AG04450 (cell line): ENCODE measurements around the gene CIRBP. TPM values are rescaled to one million over a fixed set of nuclear protein-coding genes. Genes with fewer than 3 reads are reported as not detected.
A peak's percentile ranks its signal among the peaks of the same experiment; 100 is the strongest.

ENCODE experiments used
- CTCF ChIA-PET: fragments of 300-600, 350-600 bp; formaldehyde crosslinking; extraction: SDS; loops from one replicate; lab custom pipeline; 2022; ENCODE audit warnings: antibody characterized with exemption, inconsistent platforms; lab: Charles Lee
- POLR2A ChIA-PET: fragments of 350-600 bp; formaldehyde crosslinking; extraction: SDS; loops from one replicate; lab custom pipeline; 2021; ENCODE audit warnings: antibody characterized with exemption, inconsistent platforms; lab: Yijun Ruan, JAX
- DNase-seq: peaks from one replicate; pipeline ENCODE4 v3.0.0-alpha.2; 2011; ENCODE audit warnings: low read depth, low spot score
- H3K27ac ChIP-seq: one replicate; pipeline ENCODE4 v1.5.1; 2012; ENCODE audit warnings: low read depth, low read length, control low read depth
- H3K27me3 ChIP-seq: one replicate; pipeline ENCODE4 v1.6.0; 2012; ENCODE audit warnings: low read length; ENCODE audit not compliant: control insufficient read depth, insufficient read depth
- H3K4me3 ChIP-seq: 2 replicates; pipeline ENCODE4 v1.5.1; 2011; ENCODE audit warnings: mild to moderate bottlenecking, low read depth, low read length, control low read depth
- H3K9me3 ChIP-seq: 2 replicates; pipeline ENCODE4 v1.5.1; 2012; ENCODE audit warnings: low read length; ENCODE audit not compliant: control insufficient read depth, insufficient read depth
- polyA plus RNA-seq: library from polyadenylated mRNA; depleted of rRNA; stranded (reverse); fragments of >200 nt; gene quantifications from 2 replicates; pipeline ENCODE4 v1.2.3, GENCODE V29; 2011
- TF ChIP-seq, protein P1 (sequence below): IDR thresholded peaks from 2 replicates; pipeline ENCODE4 v1.5.1; 2011; ENCODE audit warnings: low read depth, low read length, control low read depth, inconsistent platforms

Gene CIRBP
- polyA plus RNA-seq, 1 experiment, result 269 TPM

DNA sequence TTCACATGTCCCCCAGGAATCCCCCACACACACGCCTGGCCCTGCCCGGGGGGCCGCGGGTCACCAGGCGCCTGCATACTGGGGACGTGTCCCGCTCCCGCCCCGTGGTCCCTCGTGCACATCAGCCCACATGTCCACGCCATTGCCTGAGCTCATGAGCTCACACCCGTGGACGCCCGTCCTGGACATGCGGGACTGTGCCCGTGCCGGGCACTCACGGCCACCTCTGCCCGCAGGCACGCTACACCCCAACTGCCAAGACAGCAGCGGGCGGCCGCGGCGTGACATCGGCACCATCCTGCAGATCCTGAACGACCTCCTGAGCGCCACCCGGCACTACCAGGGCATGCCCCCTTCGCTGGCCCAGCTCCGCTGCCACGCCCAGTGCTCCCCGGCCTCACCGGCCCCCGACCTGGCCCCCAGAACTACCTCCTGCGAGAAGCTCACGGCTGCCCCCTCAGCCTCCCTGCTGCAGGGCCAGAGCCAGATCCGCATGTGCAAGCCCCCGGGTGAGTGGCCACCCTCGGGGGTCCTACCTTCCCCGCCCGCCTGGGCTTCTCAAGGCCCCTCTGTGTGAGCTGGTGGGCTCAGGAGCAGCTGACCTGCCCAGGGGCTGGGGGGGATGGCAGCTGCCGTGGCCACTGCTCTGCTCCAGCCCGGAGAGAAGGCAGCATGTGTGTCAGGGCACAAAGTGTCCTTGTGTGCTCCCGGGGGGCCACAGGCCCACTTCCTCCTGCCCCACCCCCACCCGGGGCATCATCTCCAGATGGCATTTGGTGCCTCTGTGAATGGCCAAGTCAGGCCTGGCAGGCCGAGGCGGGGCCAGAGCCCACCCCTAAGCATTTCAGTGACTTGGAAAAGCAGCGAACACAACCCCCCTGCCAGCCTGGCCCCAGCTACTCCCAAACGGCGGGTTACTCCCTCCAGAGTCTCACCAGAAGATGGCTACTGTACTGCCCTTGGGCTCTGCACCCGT, 13.7 kb upstream of the CIRBP start:
- H3K27ac ChIP-seq, result peak overlapping the region; percentile 73
- DNase-seq, result no peak

DNA sequence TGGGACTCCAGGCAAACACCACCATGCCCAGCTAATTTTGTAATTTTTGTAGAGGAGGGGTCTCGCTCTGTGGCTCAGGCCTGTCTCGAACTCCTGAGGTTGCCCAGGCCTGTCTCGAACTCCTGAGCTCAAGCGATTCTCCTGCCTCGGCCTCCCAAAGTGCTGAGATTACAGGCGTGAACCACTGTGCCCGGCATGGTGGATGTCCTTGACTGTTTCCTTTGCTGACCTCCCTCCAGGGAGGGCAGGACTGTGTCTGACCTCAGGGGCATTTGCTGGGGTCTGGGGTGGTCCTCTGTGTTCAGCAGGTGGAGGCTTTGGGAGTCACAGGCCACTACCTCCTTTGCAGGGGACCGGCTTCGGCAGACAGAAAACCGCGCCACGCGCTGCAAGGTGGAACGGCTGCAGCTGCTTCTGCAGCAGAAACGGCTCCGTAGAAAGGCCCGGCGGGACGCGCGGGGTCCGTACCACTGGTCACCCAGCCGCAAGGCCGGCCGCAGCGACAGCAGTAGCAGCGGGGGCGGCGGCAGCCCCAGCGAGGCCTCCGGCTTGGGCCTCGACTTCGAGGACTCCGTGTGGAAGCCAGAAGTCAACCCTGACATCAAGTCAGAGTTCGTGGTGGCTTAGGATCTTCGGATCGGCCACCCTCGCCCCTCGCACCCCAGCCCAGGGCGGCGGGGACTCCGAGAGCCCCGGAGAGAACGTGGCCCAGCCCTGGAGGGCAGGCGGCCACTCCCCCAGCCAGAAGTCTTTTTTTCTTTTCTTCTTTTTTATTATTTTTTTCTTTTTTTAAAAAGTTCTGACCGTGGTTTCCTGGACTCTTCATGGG, 12.3 kb upstream of the CIRBP start:
- ChIA-PET POLR2A (interaction anchor here (0.8 to 7.4 kb wide), 2 partner anchors 8 to 10 kb away, joined by 4 to 241 read pairs; partner anchors contain the start of gene CIRBP), CTCF (interaction anchor here (2.4 to 3.1 kb wide), 2 partner anchors 9 to 12 kb away, joined by 13 to 16 read pairs; no protein-coding TSS in a partner anchor)
- Histone ChIP-seq H3K9me3 (no peaks in the 10 kb centered on the region; the same call in 1 of the 2 replicates), H3K27ac (peak overlapping the region; percentile 68), H3K27me3 (no peaks in the 10 kb centered on the region), H3K4me3 (no peak overlapping the region)
- TF ChIP-seq, protein P1, sequence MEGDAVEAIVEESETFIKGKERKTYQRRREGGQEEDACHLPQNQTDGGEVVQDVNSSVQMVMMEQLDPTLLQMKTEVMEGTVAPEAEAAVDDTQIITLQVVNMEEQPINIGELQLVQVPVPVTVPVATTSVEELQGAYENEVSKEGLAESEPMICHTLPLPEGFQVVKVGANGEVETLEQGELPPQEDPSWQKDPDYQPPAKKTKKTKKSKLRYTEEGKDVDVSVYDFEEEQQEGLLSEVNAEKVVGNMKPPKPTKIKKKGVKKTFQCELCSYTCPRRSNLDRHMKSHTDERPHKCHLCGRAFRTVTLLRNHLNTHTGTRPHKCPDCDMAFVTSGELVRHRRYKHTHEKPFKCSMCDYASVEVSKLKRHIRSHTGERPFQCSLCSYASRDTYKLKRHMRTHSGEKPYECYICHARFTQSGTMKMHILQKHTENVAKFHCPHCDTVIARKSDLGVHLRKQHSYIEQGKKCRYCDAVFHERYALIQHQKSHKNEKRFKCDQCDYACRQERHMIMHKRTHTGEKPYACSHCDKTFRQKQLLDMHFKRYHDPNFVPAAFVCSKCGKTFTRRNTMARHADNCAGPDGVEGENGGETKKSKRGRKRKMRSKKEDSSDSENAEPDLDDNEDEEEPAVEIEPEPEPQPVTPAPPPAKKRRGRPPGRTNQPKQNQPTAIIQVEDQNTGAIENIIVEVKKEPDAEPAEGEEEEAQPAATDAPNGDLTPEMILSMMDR, result no peak
- DNase-seq, result no peak

More for the DNA sequence above, 13.7 kb upstream of the CIRBP start:
- no peak overlapping the region for H3K4me3 ChIP-seq
- TF ChIP-seq, protein P1, result no peak
- ChIA-PET POLR2A (interaction anchor here (0.6 to 7.4 kb wide), 2 partner anchors 11 to 18 kb away, joined by 3 to 241 read pairs; partner anchors contain the start of gene CIRBP), CTCF (interaction anchor here (2.4 to 3.1 kb wide), 2 partner anchors 11 kb away, joined by 13 to 16 read pairs; no protein-coding TSS in a partner anchor)
- H3K9me3 ChIP-seq, result no peaks in the 10 kb centered on the region; the same call in 1 of the 2 replicates
- no peaks in the 10 kb centered on the region for H3K27me3 ChIP-seq

DNA sequence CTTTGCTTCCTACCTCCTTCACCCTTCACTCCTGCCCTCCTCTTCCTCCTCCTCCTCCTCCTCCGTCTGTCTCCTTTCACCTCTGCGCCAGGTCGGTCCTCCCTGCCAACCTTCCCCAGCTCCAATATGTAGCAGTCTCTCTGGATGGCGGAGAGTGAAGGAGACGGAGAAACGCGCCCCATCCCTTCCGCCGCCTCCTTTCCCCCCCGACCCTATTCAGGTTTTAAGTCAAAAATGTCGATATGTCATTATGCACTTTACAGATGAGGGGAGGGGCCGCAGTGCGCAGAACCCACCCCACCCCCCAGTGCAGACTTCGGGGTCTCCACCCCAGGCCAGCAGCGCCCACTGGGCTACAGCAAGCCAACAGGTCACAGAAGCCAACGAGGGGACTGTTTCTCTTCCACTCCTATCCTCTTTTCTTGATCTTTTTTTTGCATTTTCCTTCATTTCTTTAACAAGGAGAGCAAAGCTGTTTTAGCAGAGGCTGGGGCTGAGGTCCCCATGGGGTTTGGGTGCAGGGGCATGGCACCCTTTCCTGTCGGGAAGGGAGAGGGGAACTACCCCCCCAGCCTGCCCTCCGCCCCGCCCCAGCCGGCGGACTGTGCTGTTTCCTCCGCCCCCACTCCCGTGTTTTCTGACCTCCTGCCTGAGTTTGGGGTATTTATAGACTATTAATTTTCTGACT, 11.5 kb upstream of the CIRBP start:
- H3K27me3 ChIP-seq, result no peaks in the 10 kb centered on the region
- TF ChIP-seq, protein P1, result no peak
- POLR2A ChIA-PET, result interaction anchor here (0.8 to 7.4 kb wide), 2 partner anchors 9 kb away, joined by 4 to 241 read pairs; partner anchors contain the start of gene CIRBP
- no peaks in the 10 kb centered on the region; the same call in 1 of the 2 replicates for H3K9me3 ChIP-seq
- no peak for DNase-seq
- CTCF ChIA-PET, result interaction anchor here (1.1 to 3.1 kb wide), 3 partner anchors 9 to 14 kb away, joined by 3 to 13 read pairs (median 3); no protein-coding TSS in a partner anchor
- H3K27ac ChIP-seq, result peak overlapping the region; percentile 68
- no peak overlapping the region for H3K4me3 ChIP-seq

DNA sequence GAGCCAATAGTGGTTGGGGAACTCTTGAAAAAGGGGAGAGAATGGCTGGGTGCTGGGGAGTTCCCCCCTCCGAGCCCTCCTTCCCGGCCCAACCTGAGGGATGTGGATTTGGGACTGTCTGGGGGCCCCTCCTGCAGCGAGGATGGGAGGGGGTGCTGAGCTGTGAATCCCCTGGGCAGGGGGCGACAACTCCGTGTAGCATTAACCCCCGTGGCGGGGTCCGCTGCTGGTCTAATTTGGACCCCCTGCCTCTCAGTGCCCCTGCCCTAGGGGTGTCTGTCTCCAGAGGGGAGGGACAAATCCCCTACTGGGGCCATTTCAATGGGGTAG, 11.0 kb upstream of the CIRBP start:
- H3K27me3 ChIP-seq, result no peaks in the 10 kb centered on the region
- no peak overlapping the region for H3K4me3 ChIP-seq
- ChIA-PET POLR2A (interaction anchor here (1.0 to 7.4 kb wide), 2 partner anchors 9 to 14 kb away, joined by 3 to 241 read pairs; partner anchors contain the start of gene CIRBP), CTCF (interaction anchor here (1.1 to 1.4 kb wide), 2 partner anchors 8 to 14 kb away, joined by 3 read pairs; no protein-coding TSS in a partner anchor)
- H3K9me3 ChIP-seq, result no peaks in the 10 kb centered on the region; the same call in 1 of the 2 replicates
- no peak for DNase-seq
- TF ChIP-seq, protein P1, result no peak
- peak overlapping the region; percentile 68 for H3K27ac ChIP-seq
